MM.1S (cell line): Measurements from ENCODE around the gene CILP2.

Source experiments
- DNase-seq: peaks from one replicate; pipeline ENCODE4 v3.0.0-alpha.2; 2015
- H2AFZ ChIP-seq: fragments of 300-600 bp; sonication (generic); 2 replicates; pipeline ENCODE4 v1.6.0; 2016; ENCODE audit warnings: antibody characterized with exemption, low read length
- H3F3A ChIP-seq: fragments of 300-600 bp; sonication (generic); 2 replicates; pipeline ENCODE4 v1.6.1; 2016; ENCODE audit warnings: mild to moderate bottlenecking, antibody characterized with exemption, low read length, moderate library complexity, mixed read lengths; ENCODE audit not compliant: insufficient read depth
- H3K27ac ChIP-seq: fragments of 300-600 bp; sonication (generic); 2 replicates; pipeline ENCODE4 v1.5.1; 2016; ENCODE audit warnings: mild to moderate bottlenecking, low read length
- H3K27me3 ChIP-seq: fragments of 300-600 bp; sonication (generic); replicated peaks from 2 replicates; pipeline ENCODE4 v1.6.0; 2016; ENCODE audit warnings: low read length; ENCODE audit not compliant: insufficient read depth
- H3K36me3 ChIP-seq: fragments of 300-600 bp; sonication (generic); replicated peaks from 2 replicates; pipeline ENCODE4 v1.6.1; 2016; ENCODE audit warnings: mild to moderate bottlenecking, low read length, mixed read lengths; ENCODE audit not compliant: insufficient read depth
- H3K4me1 ChIP-seq: fragments of 300-600 bp; sonication (generic); 2 replicates; pipeline ENCODE4 v1.6.1; 2016; ENCODE audit warnings: low read length, mixed read lengths
- H3K4me2 ChIP-seq: fragments of 300-600 bp; sonication (generic); 2 replicates; pipeline ENCODE4 v1.6.0; 2016; ENCODE audit warnings: low read depth, low read length
- H3K4me3 ChIP-seq: fragments of 300-600 bp; sonication (generic); 2 replicates; pipeline ENCODE4 v1.5.1; 2016; ENCODE audit warnings: low read length, mixed read lengths
- H3K79me2 ChIP-seq: fragments of 300-600 bp; sonication (generic); 2 replicates; pipeline ENCODE4 v1.6.1; 2016; ENCODE audit warnings: mixed run types, low read length, mixed read lengths
- H3K9ac ChIP-seq: fragments of 300-600 bp; sonication (generic); 2 replicates; pipeline ENCODE4 v1.6.1; 2016; ENCODE audit warnings: low read length, mixed read lengths
- H3K9me2 ChIP-seq: fragments of 300-600 bp; sonication (generic); replicated peaks from 2 replicates; pipeline ENCODE4 v1.6.1; 2016; ENCODE audit warnings: mild to moderate bottlenecking, low read length, mixed read lengths; ENCODE audit not compliant: insufficient read depth
- H3K9me3 ChIP-seq: fragments of 300-600 bp; sonication (generic); replicated peaks from 2 replicates; pipeline ENCODE4 v1.6.1; 2016; ENCODE audit warnings: mild to moderate bottlenecking, low read length, mixed read lengths; ENCODE audit not compliant: insufficient read depth
- H4K20me1 ChIP-seq: fragments of 300-600 bp; sonication (generic); 2 replicates; pipeline ENCODE4 v1.6.1; 2016; ENCODE audit warnings: mild to moderate bottlenecking, low read length, moderate library complexity, mixed read lengths; ENCODE audit not compliant: insufficient read depth
- CTCF ChIP-seq: fragments of 300-600 bp; sonication (generic); IDR thresholded peaks from 2 replicates; pipeline ENCODE4 v1.5.1; 2016; ENCODE audit warnings: antibody characterized with exemption, low read length, mixed read lengths
- EZH2 ChIP-seq: fragments of 300-600 bp; sonication (generic); optimal IDR thresholded peaks from 2 replicates; pipeline ENCODE3; 2017; ENCODE audit warnings: low read depth, mild to moderate bottlenecking, antibody characterized with exemption, low read length, mixed read lengths
- EZH2phosphoT487 ChIP-seq: fragments of 300-600 bp; sonication (generic); IDR thresholded peaks from 2 replicates; pipeline ENCODE4 v1.6.1; 2018; ENCODE audit warnings: antibody characterized with exemption, low read length

Gene CILP2

GRCh38 chr19:19594381-19594780 is 56.3 kb downstream of the CILP2 start:
- Histone ChIP-seq H2AFZ (no peak overlapping the region), H3K4me2 (no peak overlapping the region), H3K4me1 (0 out of 2 replicates have a peak, but pooled peaks cover 8% of the 10 kb centered on the region)

GRCh38 chr19:19595171-19595701 is 57.2 kb downstream of the CILP2 start:
- H3K27me3 ChIP-seq: no peaks in the 10 kb centered on the region; the same call in 1 of the 2 replicates
- H3K36me3 ChIP-seq: no peaks in the 10 kb centered on the region
- H4K20me1 ChIP-seq: no peaks in the 10 kb centered on the region
- H3K27ac ChIP-seq: no peak overlapping the region
- H3K9ac ChIP-seq: no peak overlapping the region
- H3K9me2 ChIP-seq: no peaks in the 10 kb centered on the region
- H3K4me3 ChIP-seq: no peak overlapping the region
- no peaks in the 10 kb centered on the region for H3K79me2 ChIP-seq
- no peaks in the 10 kb centered on the region for H3F3A ChIP-seq
- no peak overlapping the region for H2AFZ ChIP-seq
- 0 out of 2 replicates have a peak, but pooled peaks cover 8% of the 10 kb centered on the region for H3K4me1 ChIP-seq
- H3K4me2 ChIP-seq: no peak overlapping the region
- no peak for DNase-seq
- no peak for TF ChIP-seq CTCF
- no peak for TF ChIP-seq EZH2
- TF ChIP-seq EZH2phosphoT487: no peak
- H3K9me3 ChIP-seq: no peaks in the 10 kb centered on the region

More at GRCh38 chr19:19594381-19594780, 56.3 kb downstream of the CILP2 start:
- Histone ChIP-seq H3K9ac (no peak overlapping the region), H3K79me2 (no peaks in the 10 kb centered on the region), H4K20me1 (no peaks in the 10 kb centered on the region), H3K36me3 (no peaks in the 10 kb centered on the region), H3F3A (no peaks in the 10 kb centered on the region), H3K9me3 (no peaks in the 10 kb centered on the region), H3K27ac (no peak overlapping the region), H3K4me3 (no peak overlapping the region), H3K9me2 (no peaks in the 10 kb centered on the region), H3K27me3 (no peaks in the 10 kb centered on the region; the same call in 1 of the 2 replicates)
- DNase-seq: no peak
- TF ChIP-seq CTCF (no peak), EZH2phosphoT487 (no peak), EZH2 (no peak)
